Astrocyte (in vitro differentiated cells and primary cell): Measurements from ENCODE around the gene KLHL14. TPM values are rescaled to one million over a fixed set of nuclear protein-coding genes. Genes with fewer than 3 reads are reported as not detected.

Experiments used
- DNase-seq: peaks from one replicate; pipeline ENCODE4 v3.0.0-alpha.2; 2010; ENCODE audit warnings: low read depth
- FAIRE-seq: peaks from 2 replicates; lab custom pipeline; 2011; peaks lifted over from hg19 to GRCh38; lab: Jason Lieb, UNC
- H2AFZ ChIP-seq: 2 replicates; pipeline ENCODE4 v1.6.0; 2012; ENCODE audit warnings: low read depth, low read length, inconsistent platforms
- H3K27ac ChIP-seq: 2 replicates; pipeline ENCODE4 v1.5.1; 2011; ENCODE audit warnings: low read depth, low read length, inconsistent platforms
- H3K27me3 ChIP-seq: 2 replicates; pipeline ENCODE4 v1.6.0; 2011; ENCODE audit warnings: low read length, inconsistent platforms; ENCODE audit not compliant: insufficient read depth
- H3K36me3 ChIP-seq: 2 replicates; pipeline ENCODE4 v1.5.1; 2011; ENCODE audit warnings: low read length, inconsistent platforms; ENCODE audit not compliant: insufficient read depth
- H3K4me1 ChIP-seq: 2 replicates; pipeline ENCODE4 v1.5.1; 2011; ENCODE audit warnings: low read length, inconsistent platforms; ENCODE audit not compliant: insufficient read depth
- H3K4me2 ChIP-seq: 2 replicates; pipeline ENCODE4 v1.6.0; 2012; ENCODE audit warnings: low read length, inconsistent platforms
- H3K4me3 ChIP-seq: 2 replicates; pipeline ENCODE4 v1.5.1; 2011; ENCODE audit warnings: low read depth, mild to moderate bottlenecking, low read length, inconsistent platforms; ENCODE audit not compliant: insufficient read depth
- H3K79me2 ChIP-seq: 2 replicates; pipeline ENCODE4 v1.6.0; 2012; ENCODE audit warnings: mild to moderate bottlenecking, low read length, inconsistent platforms; ENCODE audit not compliant: insufficient read depth
- H3K9ac ChIP-seq: 2 replicates; pipeline ENCODE4 v1.6.0; 2012; ENCODE audit warnings: mild to moderate bottlenecking, low read length, inconsistent platforms
- H3K9me3 ChIP-seq: 2 replicates; pipeline ENCODE4 v1.5.1; 2012; ENCODE audit warnings: low read depth, mild to moderate bottlenecking, low read length, inconsistent platforms; ENCODE audit not compliant: insufficient read depth
- H4K20me1 ChIP-seq: 2 replicates; pipeline ENCODE4 v1.6.0; 2012; ENCODE audit warnings: low read length, inconsistent platforms; ENCODE audit not compliant: insufficient read depth
- H3K27ac Mint-ChIP-seq: one replicate; pipeline ENCODE4 v1.8.0; 2021; ENCODE audit warnings: mild to moderate bottlenecking, mixed read lengths; ENCODE audit not compliant: unreplicated experiment
- H3K27me3 Mint-ChIP-seq: one replicate; pipeline ENCODE4 v1.8.0; 2021; ENCODE audit warnings: low read depth, mixed read lengths; ENCODE audit not compliant: unreplicated experiment
- H3K36me3 Mint-ChIP-seq: one replicate; pipeline ENCODE4 v1.8.0; 2021; ENCODE audit warnings: low read depth, mixed read lengths; ENCODE audit not compliant: unreplicated experiment
- H3K4me1 Mint-ChIP-seq: one replicate; pipeline ENCODE4 v1.8.0; 2021; ENCODE audit warnings: low read depth, mixed read lengths; ENCODE audit not compliant: unreplicated experiment
- H3K4me3 Mint-ChIP-seq: one replicate; pipeline ENCODE4 v1.8.0; 2021; ENCODE audit warnings: mild to moderate bottlenecking, moderate library complexity, mixed read lengths; ENCODE audit not compliant: unreplicated experiment
- H3K9me3 Mint-ChIP-seq: one replicate; pipeline ENCODE4 v1.8.0; 2021; ENCODE audit warnings: mild to moderate bottlenecking, mixed read lengths; ENCODE audit not compliant: unreplicated experiment
- CTCF ChIP-seq: IDR thresholded peaks from 2 replicates; pipeline ENCODE4 v1.5.1; 2011; ENCODE audit warnings: low read depth, mild to moderate bottlenecking, inconsistent platforms, low read length, moderate library complexity; ENCODE audit not compliant: insufficient read depth
- EZH2 ChIP-seq: IDR thresholded peaks from 2 replicates; pipeline ENCODE4 v1.6.1; 2012; ENCODE audit warnings: mild to moderate bottlenecking, low read length, inconsistent platforms; ENCODE audit not compliant: insufficient read depth
- total RNA-seq: library from RNA; stranded (reverse); gene quantifications from 2 replicates; pipeline ENCODE4 v1.2.1, GENCODE V29; 2021

KLHL14 gene
- total RNA-seq, 1 donor from 2014 or later = 0.39 TPM

GRCh38 chr18:32688821-32689220, 84.0 kb downstream of the KLHL14 start:
- no peaks in the 10 kb centered on the region for H3K36me3 Mint-ChIP-seq
- no peaks in the 10 kb centered on the region for H3K9me3 Mint-ChIP-seq
- Histone ChIP-seq H3K9ac (no peak overlapping the region), H3K4me1 (no peaks in the 10 kb centered on the region), H4K20me1 (no peaks in the 10 kb centered on the region), H3K36me3 (no peaks in the 10 kb centered on the region), H3K27ac (no peak overlapping the region), H2AFZ (no peak overlapping the region), H3K79me2 (no peaks in the 10 kb centered on the region), H3K9me3 (no peaks in the 10 kb centered on the region), H3K4me2 (no peak overlapping the region), H3K27me3 (no peaks in the 10 kb centered on the region), H3K4me3 (no peak overlapping the region)
- DNase-seq = no peak
- TF ChIP-seq CTCF (no peak), EZH2 (no peak)
- no peaks in the 10 kb centered on the region for H3K27me3 Mint-ChIP-seq
- H3K4me3 Mint-ChIP-seq = no peak overlapping the region
- H3K27ac Mint-ChIP-seq = no peak overlapping the region
- no peaks in the 10 kb centered on the region for H3K4me1 Mint-ChIP-seq
- FAIRE-seq = no peak

- Mint-ChIP-seq H3K27ac (no peak overlapping the region), H3K4me1 (no peaks in the 10 kb centered on the region), H3K9me3 (no peaks in the 10 kb centered on the region), H3K4me3 (no peak overlapping the region), H3K36me3 (no peaks in the 10 kb centered on the region), H3K27me3 (no peaks in the 10 kb centered on the region)
- FAIRE-seq (no peak), DNase-seq (no peak)
- Histone ChIP-seq H2AFZ (no peak overlapping the region), H3K4me2 (no peak overlapping the region), H3K27ac (no peak overlapping the region), H3K36me3 (no peaks in the 10 kb centered on the region), H3K79me2 (no peaks in the 10 kb centered on the region), H3K4me3 (no peak overlapping the region), H4K20me1 (no peaks in the 10 kb centered on the region), H3K27me3 (no peaks in the 10 kb centered on the region), H3K4me1 (no peaks in the 10 kb centered on the region), H3K9ac (no peak overlapping the region), H3K9me3 (no peaks in the 10 kb centered on the region)
- TF ChIP-seq EZH2 (no peak), CTCF (no peak)
Observed at GRCh38 chr18:32684940-32685339, 87.9 kb downstream of the KLHL14 start.

- Histone ChIP-seq H3K9me3 (no peaks in the 10 kb centered on the region), H3K9ac (no peak overlapping the region), H3K27ac (no peak overlapping the region), H3K4me2 (no peak overlapping the region), H3K4me3 (no peak overlapping the region), H2AFZ (no peak overlapping the region), H3K36me3 (no peaks in the 10 kb centered on the region), H3K79me2 (no peaks in the 10 kb centered on the region), H3K27me3 (no peaks in the 10 kb centered on the region), H3K4me1 (no peaks in the 10 kb centered on the region), H4K20me1 (no peaks in the 10 kb centered on the region)
- TF ChIP-seq CTCF (no peak), EZH2 (no peak)
- DNase-seq = no peak
- Mint-ChIP-seq H3K4me3 (no peak overlapping the region), H3K27ac (no peak overlapping the region), H3K9me3 (no peaks in the 10 kb centered on the region), H3K36me3 (no peaks in the 10 kb centered on the region), H3K4me1 (no peaks in the 10 kb centered on the region), H3K27me3 (no peaks in the 10 kb centered on the region)
- FAIRE-seq = no peak
Observed at GRCh38 chr18:32684096-32684495, 88.7 kb downstream of the KLHL14 start.
